ENCODE data around the gene RIPOR3.

DNA sequence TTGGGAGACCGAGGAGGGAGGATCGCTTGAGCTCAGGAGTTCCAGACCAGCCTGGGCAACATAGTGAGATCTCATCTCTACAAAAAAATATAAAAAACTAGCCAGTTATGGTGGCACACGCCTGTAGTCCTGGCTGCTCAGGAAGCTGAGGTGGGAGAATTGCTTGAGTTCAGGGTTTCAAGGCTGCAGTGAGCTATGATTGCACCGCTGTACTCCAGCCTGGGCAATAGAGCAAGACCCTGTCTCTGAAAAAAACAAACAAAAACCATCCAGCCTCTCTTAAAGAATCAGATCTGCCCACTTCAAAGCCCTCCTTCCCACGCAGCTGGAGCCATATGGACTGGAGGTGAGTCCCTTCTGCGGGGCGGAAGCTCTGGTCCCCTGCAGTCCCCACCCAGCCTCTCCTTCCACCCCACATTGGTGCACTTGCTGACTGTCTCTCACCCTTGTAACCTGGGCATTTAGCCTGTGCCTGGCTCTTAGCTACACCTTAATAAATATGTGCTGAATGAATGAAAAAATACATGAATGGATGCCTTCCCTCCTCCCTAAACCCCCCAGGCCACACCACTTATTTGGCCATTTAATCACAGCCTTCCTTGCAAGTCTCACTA, 32.9 kb upstream of the RIPOR3 start:
- TF ChIP-seq, protein P1, sequence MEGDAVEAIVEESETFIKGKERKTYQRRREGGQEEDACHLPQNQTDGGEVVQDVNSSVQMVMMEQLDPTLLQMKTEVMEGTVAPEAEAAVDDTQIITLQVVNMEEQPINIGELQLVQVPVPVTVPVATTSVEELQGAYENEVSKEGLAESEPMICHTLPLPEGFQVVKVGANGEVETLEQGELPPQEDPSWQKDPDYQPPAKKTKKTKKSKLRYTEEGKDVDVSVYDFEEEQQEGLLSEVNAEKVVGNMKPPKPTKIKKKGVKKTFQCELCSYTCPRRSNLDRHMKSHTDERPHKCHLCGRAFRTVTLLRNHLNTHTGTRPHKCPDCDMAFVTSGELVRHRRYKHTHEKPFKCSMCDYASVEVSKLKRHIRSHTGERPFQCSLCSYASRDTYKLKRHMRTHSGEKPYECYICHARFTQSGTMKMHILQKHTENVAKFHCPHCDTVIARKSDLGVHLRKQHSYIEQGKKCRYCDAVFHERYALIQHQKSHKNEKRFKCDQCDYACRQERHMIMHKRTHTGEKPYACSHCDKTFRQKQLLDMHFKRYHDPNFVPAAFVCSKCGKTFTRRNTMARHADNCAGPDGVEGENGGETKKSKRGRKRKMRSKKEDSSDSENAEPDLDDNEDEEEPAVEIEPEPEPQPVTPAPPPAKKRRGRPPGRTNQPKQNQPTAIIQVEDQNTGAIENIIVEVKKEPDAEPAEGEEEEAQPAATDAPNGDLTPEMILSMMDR (IDR thresholded peaks at IDR 0.05) = no peak
- no peak for TF ChIP-seq ZFX (IDR thresholded peaks at IDR 0.05; ENCODE audit: borderline replicate concordance)

Measured in 22Rv1 (cell line).